Hepatocyte (in vitro differentiated cells): Measurements from ENCODE around the gene DPF3.

Source experiments
- EZH2 ChIP-seq: fragments of 200-600 bp; sonication (generic); IDR thresholded peaks from 2 replicates; pipeline ENCODE4 v1.6.1; 2016; ENCODE audit warnings: antibody characterized with exemption, mild to moderate bottlenecking, borderline replicate concordance
- TF ChIP-seq, protein P1 (sequence below): fragments of 200-600 bp; sonication (generic); IDR thresholded peaks from 2 replicates; pipeline ENCODE4 v1.5.1; 2016; ENCODE audit warnings: antibody characterized with exemption, mild to moderate bottlenecking; ENCODE audit not compliant: poor library complexity

DNA sequence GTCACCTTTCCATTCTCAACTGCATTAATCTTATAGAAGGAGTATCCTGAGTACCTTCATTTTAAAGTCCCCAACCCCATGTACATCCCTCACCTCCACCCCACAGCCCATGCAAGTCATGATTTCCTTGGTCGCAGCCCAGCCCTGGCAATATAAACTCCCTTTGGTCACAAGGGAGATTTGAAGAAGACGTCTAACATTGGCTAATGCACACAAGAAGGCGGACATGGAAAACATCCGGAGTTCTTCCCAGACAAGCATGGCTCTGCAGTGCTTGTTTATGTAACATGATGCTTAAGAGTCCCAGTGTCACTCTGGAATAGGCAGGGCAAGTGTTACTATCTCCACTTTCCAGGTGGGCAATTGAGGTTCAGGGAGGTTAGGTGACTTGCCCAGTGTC lies 277.6 kb downstream of the DPF3 start:
- TF ChIP-seq, protein P1, sequence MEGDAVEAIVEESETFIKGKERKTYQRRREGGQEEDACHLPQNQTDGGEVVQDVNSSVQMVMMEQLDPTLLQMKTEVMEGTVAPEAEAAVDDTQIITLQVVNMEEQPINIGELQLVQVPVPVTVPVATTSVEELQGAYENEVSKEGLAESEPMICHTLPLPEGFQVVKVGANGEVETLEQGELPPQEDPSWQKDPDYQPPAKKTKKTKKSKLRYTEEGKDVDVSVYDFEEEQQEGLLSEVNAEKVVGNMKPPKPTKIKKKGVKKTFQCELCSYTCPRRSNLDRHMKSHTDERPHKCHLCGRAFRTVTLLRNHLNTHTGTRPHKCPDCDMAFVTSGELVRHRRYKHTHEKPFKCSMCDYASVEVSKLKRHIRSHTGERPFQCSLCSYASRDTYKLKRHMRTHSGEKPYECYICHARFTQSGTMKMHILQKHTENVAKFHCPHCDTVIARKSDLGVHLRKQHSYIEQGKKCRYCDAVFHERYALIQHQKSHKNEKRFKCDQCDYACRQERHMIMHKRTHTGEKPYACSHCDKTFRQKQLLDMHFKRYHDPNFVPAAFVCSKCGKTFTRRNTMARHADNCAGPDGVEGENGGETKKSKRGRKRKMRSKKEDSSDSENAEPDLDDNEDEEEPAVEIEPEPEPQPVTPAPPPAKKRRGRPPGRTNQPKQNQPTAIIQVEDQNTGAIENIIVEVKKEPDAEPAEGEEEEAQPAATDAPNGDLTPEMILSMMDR: no peak
- TF ChIP-seq EZH2: no peak
